Left renal cortex interstitium (tissue), 4 donors: ENCODE measurements around the gene TEX30. TPM values are rescaled to one million over a fixed set of nuclear protein-coding genes. Genes with fewer than 3 reads are reported as not detected.

ENCODE experiments used
- DNase-seq, 4 donors: peaks; one replicate each; pipeline ENCODE4 v3.0.0-alpha.2; 2013; ENCODE audit warnings: low read depth in 4 of 4, low spot score in 2 of 4, missing footprints in 1 of 4
- polyA plus RNA-seq, 4 donors: library from polyadenylated mRNA; unstranded; fragments of 120-200 nt; gene quantifications; one replicate each; pipeline ENCODE4 v1.2.1, GENCODE V29; 2013; ENCODE audit not compliant: insufficient read length in 4 of 4

Gene TEX30
- polyA plus RNA-seq, 4 donors: 29.6 to 33.1 (median 31.7) TPM

- no peak for DNase-seq
Measured at GRCh38 chr13:102721800-102722231, 51.8 kb downstream of the TEX30 start.

GRCh38 chr13:102718746-102719145 is 54.8 kb downstream of the TEX30 start:
- no peak for DNase-seq

Other genes with a start within 250 kb of the TEX30 start
- gene TPP2, start 176.8 kb downstream of the TEX30 start, polyA plus RNA-seq: 10 to 100 TPM; 49.7 to 67.0 (median 58.6) TPM
- under 1 TPM; 0.49 to 0.64 (median 0.54) TPM for gene METTL21C, start 78.7 kb downstream of the TEX30 start, polyA plus RNA-seq
- gene POGLUT2, start 25.2 kb upstream of the TEX30 start, polyA plus RNA-seq: 10 to 100 TPM; 46.2 to 53.5 (median 47.6) TPM
- 10 to 100 TPM; 41.3 to 78.9 (median 53.1) TPM for gene BIVM, start 25.3 kb upstream of the TEX30 start, polyA plus RNA-seq
- gene ERCC5, start 72.2 kb upstream of the TEX30 start, polyA plus RNA-seq: 10 to 100 TPM; 67.8 to 94.6 (median 79.6) TPM